Erythroblast (primary cell): ENCODE data around the gene RANBP17.
A peak's percentile ranks its signal among the peaks of the same experiment; 100 is the strongest.
"Not testable (repeated sequence)": the region's sequence is repeated elsewhere in the genome, so short reads cannot be mapped to it uniquely, and the experiment has no call there.

Source experiments
- DNase-seq, 2 experiments: peaks; one replicate each; lab custom pipeline; 2025; lab: John Stamatoyannopoulos, UW
- GATA1 ChIP-seq: IDR thresholded peaks from 2 replicates; pipeline ENCODE4 v1.6.1; 2011; ENCODE audit warnings: low read depth, mild to moderate bottlenecking, control low read depth, low read length, moderate library complexity
- POLR2A ChIP-seq: IDR thresholded peaks from 2 replicates; pipeline ENCODE4 v1.6.1; 2011; ENCODE audit warnings: mild to moderate bottlenecking, low read length

The RANBP17 gene

GRCh38 chr5:170960567-170960966, 98.7 kb downstream of the RANBP17 start:
- TF ChIP-seq GATA1 (no peak), POLR2A (no peak)
- DNase-seq, result peak in 1 of 2 experiments; percentile 38

DNA sequence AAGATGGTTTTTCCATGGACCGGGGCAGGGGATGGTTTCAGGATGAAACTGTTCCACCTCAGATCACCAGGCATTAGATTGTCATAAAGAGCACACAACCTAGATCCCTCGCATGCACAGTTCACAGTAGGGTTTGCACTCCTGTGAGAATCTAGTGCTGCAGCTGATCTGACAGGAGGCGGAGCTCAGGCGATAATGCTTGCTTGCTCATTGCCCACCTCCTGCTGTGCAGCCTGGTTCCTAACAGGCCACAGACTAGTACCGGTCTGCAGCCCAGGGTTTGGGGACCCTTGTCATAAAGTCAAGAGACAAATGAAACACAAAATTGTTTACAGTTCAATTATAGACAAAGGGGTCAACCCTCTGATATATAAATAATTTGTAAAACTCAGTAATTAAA, 101.7 kb downstream of the RANBP17 start:
- no peak for DNase-seq
- TF ChIP-seq GATA1, result no peak
- TF ChIP-seq POLR2A, result no peak

- DNase-seq, result no peak
- no peak for TF ChIP-seq GATA1
- TF ChIP-seq POLR2A, result no peak
Measured at GRCh38 chr5:170974461-170974860, 112.6 kb downstream of the RANBP17 start.

DNA sequence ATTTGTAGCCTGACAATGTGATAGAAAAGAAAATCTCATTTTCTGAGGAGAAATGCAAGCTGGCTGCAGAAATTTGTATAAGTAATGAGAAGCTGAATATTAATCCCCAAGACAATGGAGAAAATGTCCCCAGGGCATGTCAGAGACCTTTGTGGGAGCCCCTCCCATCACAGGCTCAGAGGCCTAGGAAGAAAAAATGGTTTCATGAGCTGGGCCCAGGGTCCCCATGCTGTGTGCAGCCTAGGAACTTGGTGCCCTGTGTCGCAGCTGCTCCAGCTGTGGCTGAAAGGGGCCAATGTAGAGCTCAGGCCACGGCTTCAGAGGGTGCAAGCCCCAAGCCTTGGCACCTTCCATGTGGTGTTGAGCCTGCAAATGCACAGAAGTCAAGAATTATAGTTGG, 118.4 kb downstream of the RANBP17 start:
- DNase-seq, result not testable (repeated sequence)

GRCh38 chr5:170985486-170985885, 123.7 kb downstream of the RANBP17 start:
- no peak for DNase-seq
- TF ChIP-seq GATA1, result no peak
- no peak for TF ChIP-seq POLR2A

DNA sequence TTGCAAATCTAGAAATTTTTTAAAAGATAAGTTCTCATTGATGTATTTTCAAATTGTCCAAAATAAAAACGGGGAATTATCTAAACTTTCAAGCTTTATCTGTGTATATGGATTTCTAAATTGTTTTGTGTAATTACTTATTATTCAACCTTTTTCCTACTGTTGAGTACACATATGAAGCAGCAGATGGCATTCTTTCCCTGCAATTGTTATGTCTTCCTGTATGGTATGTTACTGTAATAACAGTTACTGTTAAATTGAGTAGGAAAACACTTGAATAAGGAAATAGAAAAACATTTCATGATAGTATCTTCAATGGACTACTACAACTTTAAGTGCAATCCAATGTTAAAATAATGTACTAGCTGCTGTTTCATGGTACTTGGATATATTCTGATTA, 124.8 kb downstream of the RANBP17 start:
- TF ChIP-seq POLR2A (no peak), GATA1 (no peak)
- DNase-seq, result peak in 1 of 2 experiments; percentile 17

DNA sequence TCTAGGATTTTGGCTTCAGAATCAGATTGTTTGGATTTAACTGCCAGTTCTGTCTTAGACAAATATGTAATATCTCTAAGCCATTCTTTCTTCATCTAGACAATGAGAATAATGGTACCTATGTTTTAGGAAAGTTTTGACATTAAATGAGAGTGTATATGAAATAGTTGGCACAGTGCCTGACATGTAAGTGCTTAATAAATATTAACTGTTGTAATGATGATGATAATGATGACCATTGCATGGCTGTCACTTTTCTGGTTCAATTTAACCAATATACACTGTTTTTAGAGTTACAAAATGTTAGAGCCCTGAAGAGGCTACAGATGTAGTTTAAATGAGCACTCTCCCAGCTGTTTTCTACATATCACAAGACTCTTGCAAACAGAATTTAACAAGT, 131.7 kb downstream of the RANBP17 start:
- TF ChIP-seq GATA1, result no peak
- TF ChIP-seq POLR2A, result no peak
- DNase-seq, result no peak

DNA sequence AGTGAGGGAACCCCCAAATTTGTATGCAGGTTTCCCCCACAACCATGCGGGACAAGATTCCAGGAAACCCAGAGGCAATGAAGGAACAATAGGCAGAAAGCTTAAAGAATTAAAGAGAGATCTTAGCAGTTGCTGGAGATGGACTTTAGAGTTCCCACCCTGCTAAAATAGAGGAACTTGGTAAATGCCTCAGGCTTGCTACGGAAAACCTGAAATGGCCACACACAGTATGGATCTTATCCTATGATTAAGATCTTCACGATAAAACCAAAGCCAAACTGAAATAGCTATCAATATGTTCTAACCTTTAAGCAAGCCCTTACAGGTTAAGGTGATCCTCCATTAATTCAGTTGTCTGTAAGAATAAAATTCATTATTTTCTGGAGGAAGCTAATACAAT, 148.3 kb downstream of the RANBP17 start:
- TF ChIP-seq POLR2A (no peak), GATA1 (no peak)
- DNase-seq, result no peak

- TF ChIP-seq GATA1, result no peak
- TF ChIP-seq POLR2A, result no peak
- no peak for DNase-seq
Measured at GRCh38 chr5:171010816-171011215, 149.0 kb downstream of the RANBP17 start.

- no peak for TF ChIP-seq GATA1
- no peak for TF ChIP-seq POLR2A
Measured at GRCh38 chr5:171023508-171023907, 161.7 kb downstream of the RANBP17 start.

DNA sequence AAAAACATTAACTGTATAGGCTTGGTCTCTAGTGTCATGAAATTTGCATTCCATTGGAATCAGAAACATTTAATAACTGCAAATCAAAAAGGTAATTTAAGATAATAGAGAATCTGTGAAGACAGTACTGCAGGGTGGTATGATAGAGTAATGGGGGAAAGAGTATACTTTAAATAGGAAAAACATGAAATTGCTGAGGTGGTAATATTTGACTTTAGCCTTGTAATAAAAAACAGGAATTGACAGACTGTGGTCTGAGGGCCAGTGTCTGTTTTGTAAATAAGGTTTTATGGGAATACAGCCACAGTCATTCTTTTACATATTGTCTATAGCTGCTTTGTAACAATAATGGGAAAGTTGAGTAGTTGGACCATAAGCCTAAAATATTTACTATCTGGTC, 162.3 kb downstream of the RANBP17 start:
- TF ChIP-seq POLR2A (no peak), GATA1 (no peak)
- DNase-seq, result no peak

More at GRCh38 chr5:171023508-171023907, 161.7 kb downstream of the RANBP17 start:
- no peak for DNase-seq

- DNase-seq, result no peak
- no peak for TF ChIP-seq GATA1
- no peak for TF ChIP-seq POLR2A
Measured at GRCh38 chr5:171029401-171029800, 167.6 kb downstream of the RANBP17 start.

DNA sequence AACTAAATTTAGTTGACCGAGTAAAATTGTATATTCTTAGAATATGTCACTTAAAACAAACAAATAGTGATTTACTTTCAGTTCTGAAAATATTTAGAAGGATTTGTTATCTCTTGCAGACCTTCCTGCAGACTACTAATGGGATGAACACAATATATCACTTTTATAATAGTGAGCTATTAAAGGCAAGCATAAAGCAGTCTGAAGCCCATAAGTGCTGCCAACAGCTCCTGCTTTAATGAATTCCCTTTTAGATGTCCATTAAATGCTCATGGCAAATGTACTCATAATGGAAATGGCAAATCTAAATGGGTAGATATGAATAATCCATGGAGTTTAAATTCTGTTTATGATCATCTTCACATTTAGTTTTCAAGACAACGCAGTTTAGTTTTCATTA, 170.2 kb downstream of the RANBP17 start:
- no peak for TF ChIP-seq GATA1
- TF ChIP-seq POLR2A, result no peak
- no peak for DNase-seq

GRCh38 chr5:171032435-171032973, 170.7 kb downstream of the RANBP17 start:
- no peak for TF ChIP-seq POLR2A
- no peak for DNase-seq

- not testable (repeated sequence) for DNase-seq
Measured at GRCh38 chr5:171041893-171042292, 180.1 kb downstream of the RANBP17 start.

- TF ChIP-seq POLR2A, result no peak
- no peak for TF ChIP-seq GATA1
- no peak for DNase-seq
Measured at GRCh38 chr5:171050916-171051315, 189.1 kb downstream of the RANBP17 start.
